GM12874 (cell line): ENCODE results near the gene WDR33.

ENCODE experiments used
- TF ChIP-seq, protein P1 (sequence below): IDR thresholded peaks from 2 replicates; pipeline ENCODE4 v1.5.1; 2011; ENCODE audit warnings: low read depth, mild to moderate bottlenecking, control low read depth, low read length, moderate library complexity; ENCODE audit not compliant: insufficient read depth

WDR33 gene

DNA sequence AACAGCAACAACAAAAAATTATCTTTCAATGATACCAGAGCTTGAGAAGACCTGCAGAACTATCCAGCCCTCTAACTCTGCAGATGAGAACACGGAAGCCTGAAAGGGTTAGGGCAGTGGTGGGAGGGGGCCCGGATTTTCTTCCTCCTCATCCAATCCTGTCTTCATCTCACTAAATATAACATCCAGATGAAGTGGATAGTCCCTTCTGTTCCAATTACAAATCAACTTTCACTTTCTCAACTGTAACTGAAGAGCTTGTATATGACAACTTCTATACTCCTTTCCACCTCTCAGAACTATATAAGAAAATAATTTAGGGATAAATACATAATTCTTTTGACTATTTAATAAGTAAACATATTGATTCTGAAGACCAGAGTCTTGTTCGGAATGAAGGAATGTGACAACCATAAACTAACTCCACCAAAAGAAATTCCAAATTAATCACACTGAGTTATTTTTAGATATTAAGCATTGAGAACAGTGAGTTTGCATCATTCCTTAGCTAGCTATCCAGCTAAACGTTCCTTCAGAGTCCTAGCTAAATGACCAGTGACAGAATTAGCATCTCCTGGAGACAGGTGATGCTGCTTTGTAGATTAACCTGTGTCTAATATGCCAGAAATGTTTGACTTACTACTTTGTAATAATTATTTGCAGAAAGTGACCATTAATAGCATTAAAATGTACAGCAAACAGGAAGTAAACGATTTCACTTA is 77.0 kb downstream of the WDR33 start:
- TF ChIP-seq, protein P1, sequence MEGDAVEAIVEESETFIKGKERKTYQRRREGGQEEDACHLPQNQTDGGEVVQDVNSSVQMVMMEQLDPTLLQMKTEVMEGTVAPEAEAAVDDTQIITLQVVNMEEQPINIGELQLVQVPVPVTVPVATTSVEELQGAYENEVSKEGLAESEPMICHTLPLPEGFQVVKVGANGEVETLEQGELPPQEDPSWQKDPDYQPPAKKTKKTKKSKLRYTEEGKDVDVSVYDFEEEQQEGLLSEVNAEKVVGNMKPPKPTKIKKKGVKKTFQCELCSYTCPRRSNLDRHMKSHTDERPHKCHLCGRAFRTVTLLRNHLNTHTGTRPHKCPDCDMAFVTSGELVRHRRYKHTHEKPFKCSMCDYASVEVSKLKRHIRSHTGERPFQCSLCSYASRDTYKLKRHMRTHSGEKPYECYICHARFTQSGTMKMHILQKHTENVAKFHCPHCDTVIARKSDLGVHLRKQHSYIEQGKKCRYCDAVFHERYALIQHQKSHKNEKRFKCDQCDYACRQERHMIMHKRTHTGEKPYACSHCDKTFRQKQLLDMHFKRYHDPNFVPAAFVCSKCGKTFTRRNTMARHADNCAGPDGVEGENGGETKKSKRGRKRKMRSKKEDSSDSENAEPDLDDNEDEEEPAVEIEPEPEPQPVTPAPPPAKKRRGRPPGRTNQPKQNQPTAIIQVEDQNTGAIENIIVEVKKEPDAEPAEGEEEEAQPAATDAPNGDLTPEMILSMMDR = no peak

DNA sequence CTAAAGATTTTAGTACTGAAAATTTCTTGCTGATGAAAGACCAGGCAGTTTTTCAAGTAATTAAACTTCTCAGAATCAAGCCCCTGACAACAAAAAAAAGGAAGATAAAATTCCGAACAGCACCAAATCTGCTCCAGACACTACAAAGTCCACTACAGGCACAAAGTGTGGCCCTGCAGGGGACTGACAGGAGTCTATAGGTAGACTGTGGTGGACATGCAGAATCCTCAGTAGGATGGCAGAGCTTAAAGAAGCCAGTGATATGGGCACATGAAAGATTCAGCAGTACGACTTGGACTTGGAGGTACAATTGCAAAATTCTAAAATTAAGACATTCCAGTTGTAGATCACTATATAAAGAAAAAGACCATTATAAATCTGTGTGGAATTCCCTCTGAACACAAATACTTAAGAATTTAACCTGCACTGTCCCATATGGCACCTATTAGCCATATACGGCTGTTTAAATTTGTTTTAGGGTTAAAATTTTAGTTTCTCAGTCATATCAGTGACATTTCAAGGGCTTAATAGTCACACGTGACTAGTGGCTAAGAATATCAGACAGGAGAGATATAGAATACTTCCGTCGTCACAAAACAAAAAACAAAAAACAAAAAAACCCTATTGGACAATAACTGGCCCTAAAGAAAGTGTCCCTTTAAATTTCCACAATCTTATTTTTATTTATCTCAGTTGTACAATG is 77.7 kb downstream of the WDR33 start:
- TF ChIP-seq, protein P1 = no peak

DNA sequence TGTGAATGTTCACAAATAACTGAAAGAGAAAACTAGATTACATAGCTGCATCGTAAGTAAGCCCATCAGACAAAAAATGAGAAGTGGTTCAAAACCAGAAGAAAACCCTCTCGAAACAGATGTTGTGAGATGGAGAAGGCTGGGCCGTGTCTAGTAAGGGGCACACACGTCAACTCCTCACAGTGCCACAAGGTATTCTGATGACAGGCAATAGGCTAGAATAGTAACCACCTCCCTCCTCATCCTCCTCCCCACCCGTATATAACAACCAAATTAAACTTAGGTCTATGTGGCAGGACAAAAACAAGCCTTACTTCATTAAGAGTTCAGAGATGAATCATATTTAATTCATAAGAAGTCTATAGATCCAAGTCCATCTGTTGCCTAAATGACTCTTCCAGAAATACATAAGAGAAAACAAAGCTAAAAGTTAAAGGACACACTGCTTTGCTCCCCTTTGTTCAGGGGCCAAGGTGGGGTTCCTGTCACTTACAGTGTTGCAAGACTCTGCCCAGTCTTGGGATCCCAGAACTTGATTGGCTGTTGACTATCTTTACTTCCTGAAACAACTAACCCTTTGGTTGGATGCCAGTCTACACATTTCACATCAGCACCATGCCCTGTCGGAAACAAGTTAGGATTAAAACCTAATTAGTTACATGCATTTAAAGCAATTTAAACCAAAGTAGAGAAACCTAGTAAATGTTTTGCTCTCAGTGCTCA is 84.7 kb downstream of the WDR33 start:
- TF ChIP-seq, protein P1 = no peak

DNA sequence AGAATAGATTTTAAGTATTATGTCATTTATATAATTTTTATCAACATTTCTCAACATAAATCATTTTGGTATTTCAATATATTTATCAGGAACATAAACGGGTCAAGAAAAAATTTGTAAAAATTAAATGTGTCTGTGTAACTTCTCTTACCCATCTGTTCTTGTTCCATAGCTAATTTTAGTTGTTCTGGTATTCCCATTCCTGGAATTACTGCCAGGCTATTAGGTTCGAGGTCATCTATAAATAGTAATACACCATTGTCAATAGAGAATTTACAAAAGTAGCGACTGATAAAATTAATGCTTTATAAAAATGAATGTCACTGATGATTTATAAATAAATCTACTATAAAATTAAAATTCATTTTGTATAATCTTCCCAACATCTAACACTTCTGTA is 88.2 kb downstream of the WDR33 start:
- TF ChIP-seq, protein P1 = no peak

DNA sequence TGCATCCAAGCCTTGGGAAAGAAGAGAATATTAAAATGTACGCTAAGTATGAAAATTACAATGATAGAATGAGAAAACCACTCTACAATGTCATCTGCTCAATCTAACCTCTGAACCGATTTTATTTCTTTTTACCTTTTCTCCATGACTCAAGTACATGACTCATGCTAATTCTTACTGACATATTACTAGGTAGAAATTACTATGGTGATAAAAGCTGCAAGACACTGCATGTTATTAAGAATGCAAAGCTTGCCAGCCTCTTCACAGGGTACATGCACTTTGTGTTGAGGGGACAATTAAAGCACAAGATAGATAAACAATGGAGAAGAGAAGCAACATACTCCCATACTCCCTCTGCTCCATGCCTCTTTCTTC is 89.0 kb downstream of the WDR33 start:
- TF ChIP-seq, protein P1 = no peak

DNA sequence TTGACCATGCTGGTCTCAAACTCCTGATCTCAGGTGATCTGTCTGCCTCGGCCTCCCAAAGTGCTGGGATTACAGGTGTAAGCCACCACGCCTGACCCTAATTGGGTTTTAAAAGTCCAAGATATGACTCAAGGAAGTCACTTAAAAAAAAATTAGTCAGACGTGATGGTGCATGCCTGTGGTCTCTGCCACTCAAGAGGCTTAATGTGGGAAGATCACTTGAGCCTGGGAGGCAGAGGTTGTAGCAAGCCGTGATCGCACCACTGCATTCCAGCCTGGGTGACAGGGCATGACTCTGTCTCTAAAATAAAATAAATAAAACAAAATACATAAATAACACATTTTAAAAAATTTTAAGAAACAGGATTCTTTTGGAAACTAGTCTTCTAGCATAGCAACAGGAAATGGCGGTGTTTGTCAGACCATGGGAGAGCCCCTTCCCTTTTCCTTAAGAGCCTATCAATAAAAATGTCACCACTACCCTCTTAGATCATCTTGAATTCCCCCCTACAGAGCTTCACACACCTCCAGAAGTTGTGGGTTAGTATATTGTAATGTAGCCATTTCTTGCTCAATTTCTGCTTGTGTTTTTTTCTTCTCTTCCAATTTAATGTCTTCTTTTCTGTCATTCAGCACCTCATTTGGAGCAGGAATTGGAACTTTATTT is 89.5 kb downstream of the WDR33 start:
- TF ChIP-seq, protein P1 = no peak
